ENCODE results near the gene DPP10.

The DPP10 gene

GRCh38 chr2:115161771-115162493, 719.5 kb downstream of the DPP10 start:
- no peak overlapping the region for H3K27ac ChIP-seq
- no peaks in the 10 kb centered on the region for H3K79me2 ChIP-seq
- no peak overlapping the region for H3K4me3 ChIP-seq (ENCODE audit: low read depth, low read length)
- no peaks in the 10 kb centered on the region for H3K27me3 ChIP-seq (ENCODE audit: control insufficient read depth, insufficient read depth, low read length)
- TF ChIP-seq CTCF (IDR thresholded peaks at IDR 0.05): no peak
- H3K4me1 ChIP-seq: no peaks in the 10 kb centered on the region
- H3K9ac ChIP-seq: no peak overlapping the region
- H3K4me2 ChIP-seq (ENCODE audit: low read length): peak overlapping the region; percentile 44
- H3K9me3 ChIP-seq (ENCODE audit: control insufficient read depth, low read length): no peaks in the 10 kb centered on the region
- H3K36me3 ChIP-seq (ENCODE audit: control insufficient read depth, insufficient read depth, low read length): no peaks in the 10 kb centered on the region
- no peak overlapping the region for H2AFZ ChIP-seq

GRCh38 chr2:115162494-115163293, 720.3 kb downstream of the DPP10 start:
- Histone ChIP-seq H3K4me2 (ENCODE audit: low read length) (no peak overlapping the region), H3K4me1 (no peaks in the 10 kb centered on the region), H2AFZ (no peak overlapping the region), H3K4me3 (ENCODE audit: low read depth, low read length) (no peak overlapping the region), H3K36me3 (ENCODE audit: control insufficient read depth, insufficient read depth, low read length) (no peaks in the 10 kb centered on the region), H3K9me3 (ENCODE audit: control insufficient read depth, low read length) (no peaks in the 10 kb centered on the region), H3K27me3 (ENCODE audit: control insufficient read depth, insufficient read depth, low read length) (no peaks in the 10 kb centered on the region), H3K9ac (no peak overlapping the region), H3K79me2 (no peaks in the 10 kb centered on the region), H3K27ac (no peak overlapping the region)
- TF ChIP-seq CTCF (IDR thresholded peaks at IDR 0.05): no peak

GRCh38 chr2:115163572-115163971, 721.1 kb downstream of the DPP10 start:
- no peaks in the 10 kb centered on the region for H3K36me3 ChIP-seq (ENCODE audit: control insufficient read depth, insufficient read depth, low read length)
- no peak overlapping the region for H3K4me2 ChIP-seq (ENCODE audit: low read length)
- no peak overlapping the region for H2AFZ ChIP-seq
- H3K27me3 ChIP-seq (ENCODE audit: control insufficient read depth, insufficient read depth, low read length): no peaks in the 10 kb centered on the region
- no peaks in the 10 kb centered on the region for H3K79me2 ChIP-seq
- TF ChIP-seq CTCF (IDR thresholded peaks at IDR 0.05): no peak
- H3K9ac ChIP-seq: no peak overlapping the region
- no peak overlapping the region for H3K4me3 ChIP-seq (ENCODE audit: low read depth, low read length)
- no peak overlapping the region for H3K27ac ChIP-seq
- no peaks in the 10 kb centered on the region for H3K9me3 ChIP-seq (ENCODE audit: control insufficient read depth, low read length)
- H3K4me1 ChIP-seq: no peaks in the 10 kb centered on the region

DNA sequence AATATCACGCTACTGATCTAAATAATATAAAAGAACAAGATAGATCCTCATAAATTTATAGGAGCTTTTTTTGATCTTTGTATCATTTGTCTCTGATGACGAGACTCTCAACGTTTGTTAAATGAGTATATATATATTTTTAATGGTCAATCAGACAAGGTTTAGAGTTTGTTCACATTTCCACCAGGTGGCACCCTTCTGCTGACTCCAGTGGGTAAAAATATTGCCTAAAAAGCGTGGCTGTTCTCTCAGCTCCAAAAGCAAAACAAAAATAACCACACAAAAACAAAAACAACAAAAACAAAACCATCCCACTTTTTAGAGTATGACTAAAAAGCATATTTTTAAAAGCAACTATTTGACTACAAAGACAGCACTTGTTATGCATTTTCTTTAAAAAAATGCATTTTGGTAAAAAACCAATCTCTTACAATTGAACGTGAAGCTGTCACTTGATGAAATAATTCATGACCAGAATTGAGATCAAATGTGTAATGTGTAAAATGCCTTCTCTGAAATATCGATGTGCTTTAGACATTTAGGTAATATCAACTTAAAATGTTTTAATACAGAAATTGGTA, 723.2 kb downstream of the DPP10 start:
- Histone ChIP-seq H3K27me3 (ENCODE audit: control insufficient read depth, insufficient read depth, low read length) (no peaks in the 10 kb centered on the region), H3K4me2 (ENCODE audit: low read length) (no peak overlapping the region), H2AFZ (no peak overlapping the region), H3K9ac (no peak overlapping the region), H3K4me1 (no peaks in the 10 kb centered on the region), H3K36me3 (ENCODE audit: control insufficient read depth, insufficient read depth, low read length) (no peaks in the 10 kb centered on the region), H3K79me2 (no peaks in the 10 kb centered on the region), H3K27ac (no peak overlapping the region), H3K4me3 (ENCODE audit: low read depth, low read length) (no peak overlapping the region), H3K9me3 (ENCODE audit: control insufficient read depth, low read length) (no peaks in the 10 kb centered on the region)
- TF ChIP-seq CTCF (IDR thresholded peaks at IDR 0.05): no peak

Measured in parathyroid adenoma (tissue), 2 donors.